Measurements from ENCODE around the gene CAMK4. TPM values are rescaled to one million over a fixed set of nuclear protein-coding genes. Genes with fewer than 3 reads are reported as not detected.

Gene CAMK4
- total and polyA plus RNA-seq, 2 of the 8 experiments (the other 6 are each of a cell fraction or from before 2014, with no cell fraction given): 1.8 to 8.3 TPM

GRCh38 chr5:111224561-111225345, 569 bp downstream of the CAMK4 start (continued):
- TF ChIP-seq RNF2 (IDR thresholded peaks at IDR 0.05; ENCODE audit: borderline replicate concordance, low read depth, low read length, missing control alignments, poor library complexity, severe bottlenecking) (peak; percentile 53), TEAD4 (IDR thresholded peaks at IDR 0.05; ENCODE audit: low read depth, low read length) (no peak), ATF3 (IDR thresholded peaks at IDR 0.05; ENCODE audit: insufficient read depth, low read depth, low read length) (no peak), NRF1 (IDR thresholded peaks at IDR 0.05; ENCODE audit: low read depth, low read length) (no peak), E2F6 (IDR thresholded peaks at IDR 0.05) (no peak), EGR1 (IDR thresholded peaks at IDR 0.05; ENCODE audit: borderline replicate concordance, low read depth, low read length) (no peak), PHF8 (conservative IDR thresholded peaks at IDR 0.05; ENCODE audit: low read depth, low read length) (0 out of 2 replicates have a peak, but pooled peaks have one; percentile 13), HDAC2 (IDR thresholded peaks at IDR 0.05; ENCODE audit: borderline replicate concordance in 1 of 2, low read depth in 2 of 2, low read length in 2 of 2) (no peak), SAP30 (IDR thresholded peaks at IDR 0.05; ENCODE audit: insufficient read depth, insufficient replicate concordance, low read length) (no peak), MAX (IDR thresholded peaks at IDR 0.05) (no peak), BCL11A (IDR thresholded peaks at IDR 0.05; ENCODE audit: low read depth in 2 of 2, low read length in 2 of 2) (no peak), CHD2 (IDR thresholded peaks at IDR 0.05; ENCODE audit: low read length) (no peak), ASH2L (IDR thresholded peaks at IDR 0.05; ENCODE audit: low read length) (peak; percentile 88), TAF1 (IDR thresholded peaks at IDR 0.05; ENCODE audit: low read depth, low read length) (no peak), CREB1 (IDR thresholded peaks at IDR 0.05) (no peak), POLR2A (IDR thresholded peaks at IDR 0.05; ENCODE audit: control extremely low read depth in 1 of 2, low read depth in 2 of 2, low read length in 2 of 2) (no peak), EP300 (IDR thresholded peaks at IDR 0.05; ENCODE audit: borderline replicate concordance in 1 of 2, low read depth in 2 of 2, low read length in 2 of 2) (no peak), JUN (IDR thresholded peaks at IDR 0.05; ENCODE audit: low read depth, low read length) (no peak), TBP (IDR thresholded peaks at IDR 0.05; ENCODE audit: low read depth, low read length) (peak; percentile 75), CHD1 (IDR thresholded peaks at IDR 0.05; ENCODE audit: low read depth, low read length) (no peak), MAFK (IDR thresholded peaks at IDR 0.05; ENCODE audit: low read depth, low read length) (no peak), POLR2AphosphoS5 (IDR thresholded peaks at IDR 0.05; ENCODE audit: low read depth, low read length) (no peak), SIN3A (conservative IDR thresholded peaks at IDR 0.05 in 1 of 2, IDR thresholded peaks at IDR 0.05 in 1 of 2; ENCODE audit: low read depth in 1 of 2, low read length in 2 of 2) (0 out of 4 replicates have a peak, but pooled peaks of 1 of the 2 experiments have one; percentile 24)

All from H1 (cell line).